ENCODE results near the gene RND1.

The RND1 gene

GRCh38 chr12:48826209-48826855 lies 39.3 kb downstream of the RND1 start:
- Histone ChIP-seq H3K4me1 (ENCODE audit: control insufficient read depth, insufficient read depth, low read length) (no peaks in the 10 kb centered on the region), H3K36me3 (ENCODE audit: insufficient read depth, low read length) (peaks cover 69% of the 10 kb centered on the region), H3K4me2 (ENCODE audit: low read length) (no peak overlapping the region), H3K9me3 (replicated peaks; ENCODE audit: low read length) (no peaks in the 10 kb centered on the region), H3K27me3 (ENCODE audit: control insufficient read depth, insufficient read depth, low read length) (no peaks in the 10 kb centered on the region), H3K4me3 (ENCODE audit: low read length) (no peak overlapping the region), H3K9ac (ENCODE audit: low read depth, low read length) (no peak overlapping the region)

GRCh38 chr12:48824905-48825304 lies 40.8 kb downstream of the RND1 start:
- Histone ChIP-seq H3K36me3 (ENCODE audit: insufficient read depth, low read length) (peaks cover 60% of the 10 kb centered on the region), H3K27me3 (ENCODE audit: control insufficient read depth, insufficient read depth, low read length) (no peaks in the 10 kb centered on the region), H3K4me2 (ENCODE audit: low read length) (no peak overlapping the region), H3K9me3 (replicated peaks; ENCODE audit: low read length) (no peaks in the 10 kb centered on the region), H3K4me3 (ENCODE audit: low read length) (no peak overlapping the region), H3K4me1 (ENCODE audit: control insufficient read depth, insufficient read depth, low read length) (no peaks in the 10 kb centered on the region), H3K9ac (ENCODE audit: low read depth, low read length) (no peak overlapping the region)

DNA sequence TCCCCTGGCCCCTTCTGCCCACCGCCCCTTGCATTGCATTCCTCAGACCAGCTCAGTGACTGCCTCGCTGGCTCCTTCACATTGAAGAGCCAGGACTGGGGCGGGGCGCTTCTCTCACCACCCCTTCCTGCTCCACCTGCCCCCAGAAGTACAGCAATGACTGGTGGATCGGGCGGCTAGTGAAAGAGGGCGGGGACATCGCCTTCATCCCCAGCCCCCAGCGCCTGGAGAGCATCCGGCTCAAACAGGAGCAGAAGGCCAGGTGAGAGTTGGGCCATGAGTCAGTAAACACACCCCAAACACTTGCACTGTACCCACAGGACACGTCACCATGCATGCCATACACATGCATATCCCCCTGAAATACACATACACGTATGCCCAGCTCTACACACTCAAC lies 41.6 kb downstream of the RND1 start:
- H3K4me3 ChIP-seq (ENCODE audit: low read length) = no peak overlapping the region

GRCh38 chr12:48823281-48823680 lies 42.4 kb downstream of the RND1 start:
- H3K4me3 ChIP-seq (ENCODE audit: low read length) = no peak overlapping the region
- H3K36me3 ChIP-seq (ENCODE audit: insufficient read depth, low read length) = peaks cover 43% of the 10 kb centered on the region
- no peak overlapping the region for H3K9ac ChIP-seq (ENCODE audit: low read depth, low read length)
- H3K4me1 ChIP-seq (ENCODE audit: control insufficient read depth, insufficient read depth, low read length) = no peaks in the 10 kb centered on the region
- H3K9me3 ChIP-seq (replicated peaks; ENCODE audit: low read length) = no peaks in the 10 kb centered on the region
- no peak overlapping the region for H3K4me2 ChIP-seq (ENCODE audit: low read length)
- no peaks in the 10 kb centered on the region for H3K27me3 ChIP-seq (ENCODE audit: control insufficient read depth, insufficient read depth, low read length)

More for the DNA sequence above, 41.6 kb downstream of the RND1 start:
- Histone ChIP-seq H3K36me3 (ENCODE audit: insufficient read depth, low read length) (peaks cover 52% of the 10 kb centered on the region), H3K4me2 (ENCODE audit: low read length) (no peak overlapping the region), H3K9me3 (replicated peaks; ENCODE audit: low read length) (no peaks in the 10 kb centered on the region), H3K27me3 (ENCODE audit: control insufficient read depth, insufficient read depth, low read length) (no peaks in the 10 kb centered on the region), H3K9ac (ENCODE audit: low read depth, low read length) (no peak overlapping the region), H3K4me1 (ENCODE audit: control insufficient read depth, insufficient read depth, low read length) (no peaks in the 10 kb centered on the region)

DNA sequence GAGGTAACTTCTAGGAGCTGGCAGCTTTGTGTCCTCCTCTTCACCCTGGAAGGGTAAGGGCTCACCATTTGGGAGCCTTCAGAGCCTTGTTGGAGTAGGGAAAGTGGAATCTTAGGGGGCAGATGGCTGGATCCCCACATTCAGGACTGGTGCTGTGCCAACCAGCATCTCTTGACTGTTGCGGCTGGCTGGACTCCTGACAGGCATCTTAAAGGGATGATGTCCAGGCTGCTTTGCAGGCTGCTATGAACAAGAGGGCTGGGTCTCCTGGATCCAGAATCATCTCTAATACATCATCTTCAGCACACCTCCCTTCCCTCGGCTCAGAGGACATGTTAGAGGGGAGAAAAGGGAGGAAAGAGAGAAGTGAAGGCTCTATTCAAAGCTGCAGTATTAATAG lies 43.0 kb downstream of the RND1 start:
- Histone ChIP-seq H3K36me3 (ENCODE audit: insufficient read depth, low read length) (peaks cover 38% of the 10 kb centered on the region), H3K4me1 (ENCODE audit: control insufficient read depth, insufficient read depth, low read length) (peaks cover 5% of the 10 kb centered on the region), H3K4me3 (ENCODE audit: low read length) (no peak overlapping the region), H3K9ac (ENCODE audit: low read depth, low read length) (no peak overlapping the region), H3K9me3 (replicated peaks; ENCODE audit: low read length) (no peaks in the 10 kb centered on the region), H3K4me2 (ENCODE audit: low read length) (no peak overlapping the region), H3K27me3 (ENCODE audit: control insufficient read depth, insufficient read depth, low read length) (no peaks in the 10 kb centered on the region)

DNA sequence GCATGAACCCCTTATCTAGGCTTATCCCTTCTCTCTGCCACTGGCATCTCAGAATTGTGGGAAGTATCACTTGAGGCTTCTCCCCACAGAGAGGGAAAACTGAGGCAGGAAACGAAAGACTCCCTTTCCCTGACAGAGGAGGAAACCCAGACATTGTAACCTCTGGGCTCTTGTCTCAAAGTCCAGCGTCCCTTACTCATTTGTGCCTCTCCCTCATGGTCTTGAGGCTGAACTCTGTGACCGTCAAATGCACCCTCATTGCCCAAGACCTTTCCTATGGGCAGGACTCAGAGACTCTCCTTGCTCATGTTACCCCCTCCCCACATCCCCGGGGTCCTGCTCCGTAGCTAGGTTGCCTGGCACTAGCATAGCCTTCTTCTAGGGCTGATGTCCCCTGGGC lies 43.5 kb downstream of the RND1 start:
- Histone ChIP-seq H3K36me3 (ENCODE audit: insufficient read depth, low read length) (peaks cover 35% of the 10 kb centered on the region), H3K27me3 (ENCODE audit: control insufficient read depth, insufficient read depth, low read length) (no peaks in the 10 kb centered on the region), H3K4me3 (ENCODE audit: low read length) (no peak overlapping the region)

GRCh38 chr12:48819986-48820725 lies 45.5 kb downstream of the RND1 start:
- H3K4me1 ChIP-seq (ENCODE audit: control insufficient read depth, insufficient read depth, low read length) = peaks cover 22% of the 10 kb centered on the region

More for the DNA sequence above, 43.5 kb downstream of the RND1 start:
- Histone ChIP-seq H3K9ac (ENCODE audit: low read depth, low read length) (no peak overlapping the region), H3K4me2 (ENCODE audit: low read length) (no peak overlapping the region), H3K4me1 (ENCODE audit: control insufficient read depth, insufficient read depth, low read length) (peaks cover 11% of the 10 kb centered on the region), H3K9me3 (replicated peaks; ENCODE audit: low read length) (no peaks in the 10 kb centered on the region)

GRCh38 chr12:48818831-48819590 lies 46.7 kb downstream of the RND1 start:
- peaks cover 9% of the 10 kb centered on the region for H3K36me3 ChIP-seq (ENCODE audit: insufficient read depth, low read length)
- no peaks in the 10 kb centered on the region for H3K27me3 ChIP-seq (ENCODE audit: control insufficient read depth, insufficient read depth, low read length)
- peak overlapping the region; percentile 82 for H3K4me3 ChIP-seq (ENCODE audit: low read length)
- no peaks in the 10 kb centered on the region for H3K9me3 ChIP-seq (replicated peaks; ENCODE audit: low read length)
- peak overlapping the region; percentile 60 for H3K9ac ChIP-seq (ENCODE audit: low read depth, low read length)
- H3K4me2 ChIP-seq (ENCODE audit: low read length) = peak overlapping the region; percentile 98
- H3K4me1 ChIP-seq (ENCODE audit: control insufficient read depth, insufficient read depth, low read length) = peaks cover 24% of the 10 kb centered on the region

More at GRCh38 chr12:48819986-48820725, 45.5 kb downstream of the RND1 start:
- peaks cover 19% of the 10 kb centered on the region for H3K36me3 ChIP-seq (ENCODE audit: insufficient read depth, low read length)
- no peak overlapping the region for H3K4me2 ChIP-seq (ENCODE audit: low read length)
- no peak overlapping the region for H3K9ac ChIP-seq (ENCODE audit: low read depth, low read length)
- no peak overlapping the region for H3K4me3 ChIP-seq (ENCODE audit: low read length)
- H3K9me3 ChIP-seq (replicated peaks; ENCODE audit: low read length) = no peaks in the 10 kb centered on the region
- H3K27me3 ChIP-seq (ENCODE audit: control insufficient read depth, insufficient read depth, low read length) = no peaks in the 10 kb centered on the region

- Histone ChIP-seq H3K4me2 (ENCODE audit: low read length) (peak within 1 kb of the TSS; percentile 98), H3K4me1 (ENCODE audit: control insufficient read depth, insufficient read depth, low read length) (peaks cover 31% of the 10 kb centered on the region), H3K4me3 (ENCODE audit: low read length) (peak within 1 kb of the TSS; percentile 82), H3K9ac (ENCODE audit: low read depth, low read length) (peak within 1 kb of the TSS; percentile 60), H3K9me3 (replicated peaks; ENCODE audit: low read length) (no peaks in the 10 kb centered on the region), H3K36me3 (ENCODE audit: insufficient read depth, low read length) (peaks cover 5% of the 10 kb centered on the region), H3K27me3 (ENCODE audit: control insufficient read depth, insufficient read depth, low read length) (no peaks in the 10 kb centered on the region)
Measured at GRCh38 chr12:48817873-48818830, 47.5 kb downstream of the RND1 start, which contains the start of gene CACNB3. TSS of gene CACNB3 (plus strand) at chr12:48818496. CDS start at chr12:48818930, 434 bp downstream.

- Histone ChIP-seq H3K36me3 (ENCODE audit: insufficient read depth, low read length) (peaks cover 5% of the 10 kb centered on the region), H3K4me1 (ENCODE audit: control insufficient read depth, insufficient read depth, low read length) (peaks cover 47% of the 10 kb centered on the region), H3K27me3 (ENCODE audit: control insufficient read depth, insufficient read depth, low read length) (no peaks in the 10 kb centered on the region), H3K9me3 (replicated peaks; ENCODE audit: low read length) (no peaks in the 10 kb centered on the region), H3K9ac (ENCODE audit: low read depth, low read length) (peak overlapping the region; percentile 95), H3K4me2 (ENCODE audit: low read length) (peak overlapping the region; percentile 98), H3K4me3 (ENCODE audit: low read length) (peak overlapping the region; percentile 98)
Measured at GRCh38 chr12:48816143-48816854, 49.4 kb downstream of the RND1 start.

All from skeletal muscle satellite cell (primary cell).